ENCODE measurements around the gene B3GALT6.

DNA sequence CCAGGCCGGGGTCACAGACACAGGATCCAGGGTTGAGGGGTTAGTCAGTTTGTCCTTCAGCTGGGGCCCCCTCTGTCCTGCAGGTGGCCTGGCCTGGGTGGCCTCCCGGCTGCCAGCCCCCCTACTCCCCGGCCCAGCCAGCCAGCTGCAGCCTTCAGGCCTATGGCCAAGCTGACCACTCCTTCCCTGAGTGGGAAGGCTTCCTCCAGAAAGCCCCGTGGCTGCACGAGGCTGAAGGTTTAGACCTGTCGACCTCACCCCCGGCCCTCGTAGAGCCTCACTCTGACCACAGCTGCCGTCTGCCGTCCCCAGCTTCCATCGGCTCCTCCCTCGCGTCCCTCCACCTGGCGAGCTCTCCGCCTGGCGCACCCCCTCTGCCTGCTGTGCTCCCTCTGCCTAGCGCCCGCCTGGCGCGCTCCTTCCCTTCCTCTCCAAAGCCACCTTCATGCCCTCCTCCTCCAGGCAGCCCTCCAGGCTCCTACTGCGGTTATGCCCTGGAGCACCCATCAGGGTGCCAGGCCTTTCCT, 48.8 kb upstream of the B3GALT6 start:
- TF ChIP-seq TEAD4 (IDR thresholded peaks at IDR 0.05), result no peak
- TF ChIP-seq ZBTB7A (IDR thresholded peaks at IDR 0.05; ENCODE audit: low read depth), result no peak
- no peak for TF ChIP-seq CREB1 (IDR thresholded peaks at IDR 0.05; ENCODE audit: low read depth)
- TF ChIP-seq MAX (IDR thresholded peaks at IDR 0.05), result no peak
- no peak for TF ChIP-seq RAD21 (IDR thresholded peaks at IDR 0.05; ENCODE audit: low read depth)
- TF ChIP-seq, protein P1, sequence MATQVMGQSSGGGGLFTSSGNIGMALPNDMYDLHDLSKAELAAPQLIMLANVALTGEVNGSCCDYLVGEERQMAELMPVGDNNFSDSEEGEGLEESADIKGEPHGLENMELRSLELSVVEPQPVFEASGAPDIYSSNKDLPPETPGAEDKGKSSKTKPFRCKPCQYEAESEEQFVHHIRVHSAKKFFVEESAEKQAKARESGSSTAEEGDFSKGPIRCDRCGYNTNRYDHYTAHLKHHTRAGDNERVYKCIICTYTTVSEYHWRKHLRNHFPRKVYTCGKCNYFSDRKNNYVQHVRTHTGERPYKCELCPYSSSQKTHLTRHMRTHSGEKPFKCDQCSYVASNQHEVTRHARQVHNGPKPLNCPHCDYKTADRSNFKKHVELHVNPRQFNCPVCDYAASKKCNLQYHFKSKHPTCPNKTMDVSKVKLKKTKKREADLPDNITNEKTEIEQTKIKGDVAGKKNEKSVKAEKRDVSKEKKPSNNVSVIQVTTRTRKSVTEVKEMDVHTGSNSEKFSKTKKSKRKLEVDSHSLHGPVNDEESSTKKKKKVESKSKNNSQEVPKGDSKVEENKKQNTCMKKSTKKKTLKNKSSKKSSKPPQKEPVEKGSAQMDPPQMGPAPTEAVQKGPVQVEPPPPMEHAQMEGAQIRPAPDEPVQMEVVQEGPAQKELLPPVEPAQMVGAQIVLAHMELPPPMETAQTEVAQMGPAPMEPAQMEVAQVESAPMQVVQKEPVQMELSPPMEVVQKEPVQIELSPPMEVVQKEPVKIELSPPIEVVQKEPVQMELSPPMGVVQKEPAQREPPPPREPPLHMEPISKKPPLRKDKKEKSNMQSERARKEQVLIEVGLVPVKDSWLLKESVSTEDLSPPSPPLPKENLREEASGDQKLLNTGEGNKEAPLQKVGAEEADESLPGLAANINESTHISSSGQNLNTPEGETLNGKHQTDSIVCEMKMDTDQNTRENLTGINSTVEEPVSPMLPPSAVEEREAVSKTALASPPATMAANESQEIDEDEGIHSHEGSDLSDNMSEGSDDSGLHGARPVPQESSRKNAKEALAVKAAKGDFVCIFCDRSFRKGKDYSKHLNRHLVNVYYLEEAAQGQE (IDR thresholded peaks at IDR 0.05; ENCODE audit: low read depth), result no peak
- no peak for TF ChIP-seq CEBPB (IDR thresholded peaks at IDR 0.05)
- TF ChIP-seq EP300 (IDR thresholded peaks at IDR 0.05; ENCODE audit: borderline replicate concordance), result no peak
- no peak for TF ChIP-seq YY1 (IDR thresholded peaks at IDR 0.05; ENCODE audit: low read depth)
- TF ChIP-seq TAF1 (IDR thresholded peaks at IDR 0.05; ENCODE audit: low read depth), result no peak
- TF ChIP-seq EGR1 (IDR thresholded peaks at IDR 0.05), result no peak
